ENCODE data around the gene MGME1.

The MGME1 gene

DNA sequence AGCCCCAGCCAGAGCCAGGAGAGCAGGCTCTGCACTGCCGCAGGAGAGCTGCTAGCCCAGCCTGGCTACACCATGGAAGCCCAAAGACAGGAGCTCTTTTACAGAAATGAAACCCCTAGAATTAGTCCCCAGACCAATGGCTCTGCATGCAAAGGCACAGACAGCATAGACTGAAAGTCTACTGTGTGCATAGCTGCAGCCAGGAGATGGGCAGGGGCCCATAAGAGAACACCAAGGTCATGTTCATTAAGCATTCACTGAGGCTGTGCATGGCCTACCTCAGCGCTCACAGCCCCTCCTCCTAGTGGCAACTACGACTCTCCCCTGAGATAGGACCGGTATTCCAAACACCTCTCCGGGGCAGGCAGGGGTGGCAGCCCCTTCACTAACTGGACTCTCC lies 35.1 kb upstream of the MGME1 start:
- Histone ChIP-seq H3K27me3 (ENCODE audit: insufficient read depth, low read length) (no peaks in the 10 kb centered on the region), H3K4me3 (ENCODE audit: low read depth, low read length) (no peak overlapping the region), H3K36me3 (ENCODE audit: insufficient read depth, low read length) (no peaks in the 10 kb centered on the region), H3K27ac (ENCODE audit: low read depth, low read length) (no peak overlapping the region), H3K79me2 (ENCODE audit: control insufficient read depth, insufficient read depth, low read length, unreplicated experiment) (no peaks in the 10 kb centered on the region), H2AFZ (ENCODE audit: low read length, unreplicated experiment) (no peak overlapping the region), H3K4me1 (ENCODE audit: control insufficient read depth, insufficient read depth, low read length, unreplicated experiment) (peaks cover 18% of the 10 kb centered on the region)

DNA sequence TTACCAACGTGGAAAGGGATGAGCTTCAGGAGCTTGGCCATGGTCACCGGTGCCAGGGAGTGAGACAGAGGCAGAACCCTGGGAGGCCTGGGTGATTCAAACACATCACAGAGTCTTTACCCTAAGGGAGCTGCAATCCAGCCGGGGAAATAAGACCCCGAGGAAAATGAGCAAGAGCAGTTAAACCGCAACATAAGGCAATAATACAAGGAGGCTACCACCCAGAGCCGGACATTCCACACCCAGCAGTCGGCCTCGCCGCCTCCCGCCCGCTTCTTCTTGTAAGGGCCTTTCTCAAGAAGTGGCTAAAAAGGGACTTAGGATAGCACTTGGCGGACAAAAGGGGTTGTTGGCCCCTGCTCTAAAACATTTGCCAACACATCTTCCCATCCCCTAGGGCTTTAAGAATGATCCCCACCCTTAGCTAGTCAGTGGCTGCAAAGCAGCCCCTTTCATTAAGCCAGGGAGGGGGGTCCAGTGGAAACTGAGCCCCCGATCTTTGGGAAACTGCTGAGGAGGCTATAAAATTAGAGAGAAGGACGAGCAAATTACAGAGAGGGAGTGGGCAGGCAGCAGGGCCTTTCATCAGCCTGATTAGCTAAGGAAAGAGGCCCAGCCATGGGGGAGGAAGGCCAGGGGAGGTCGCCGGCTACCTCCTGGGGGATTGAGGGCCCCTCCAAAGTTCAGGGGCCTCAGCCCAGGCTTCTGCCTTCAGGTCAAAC lies 34.5 kb upstream of the MGME1 start:
- Histone ChIP-seq H2AFZ (ENCODE audit: low read length, unreplicated experiment) (no peak overlapping the region), H3K4me1 (ENCODE audit: control insufficient read depth, insufficient read depth, low read length, unreplicated experiment) (peaks cover 18% of the 10 kb centered on the region), H3K4me3 (ENCODE audit: low read depth, low read length) (no peak overlapping the region)

GRCh38 chr20:17935186-17935585 lies 33.6 kb upstream of the MGME1 start:
- no peak overlapping the region for H3K27ac ChIP-seq (ENCODE audit: low read depth, low read length)
- no peak overlapping the region for H3K4me3 ChIP-seq (ENCODE audit: low read depth, low read length)
- H3K27me3 ChIP-seq (ENCODE audit: insufficient read depth, low read length): no peaks in the 10 kb centered on the region
- H3K79me2 ChIP-seq (ENCODE audit: control insufficient read depth, insufficient read depth, low read length, unreplicated experiment): no peaks in the 10 kb centered on the region
- H3K4me1 ChIP-seq (ENCODE audit: control insufficient read depth, insufficient read depth, low read length, unreplicated experiment): peaks cover 18% of the 10 kb centered on the region
- H3K36me3 ChIP-seq (ENCODE audit: insufficient read depth, low read length): no peaks in the 10 kb centered on the region
- H2AFZ ChIP-seq (ENCODE audit: low read length, unreplicated experiment): no peak overlapping the region

More for the DNA sequence above, 34.5 kb upstream of the MGME1 start:
- Histone ChIP-seq H3K79me2 (ENCODE audit: control insufficient read depth, insufficient read depth, low read length, unreplicated experiment) (no peaks in the 10 kb centered on the region), H3K27ac (ENCODE audit: low read depth, low read length) (no peak overlapping the region), H3K27me3 (ENCODE audit: insufficient read depth, low read length) (no peaks in the 10 kb centered on the region), H3K36me3 (ENCODE audit: insufficient read depth, low read length) (no peaks in the 10 kb centered on the region)

- Histone ChIP-seq H3K36me3 (ENCODE audit: insufficient read depth, low read length) (no peaks in the 10 kb centered on the region), H3K27me3 (ENCODE audit: insufficient read depth, low read length) (no peaks in the 10 kb centered on the region), H3K4me1 (ENCODE audit: control insufficient read depth, insufficient read depth, low read length, unreplicated experiment) (peaks cover 18% of the 10 kb centered on the region), H3K79me2 (ENCODE audit: control insufficient read depth, insufficient read depth, low read length, unreplicated experiment) (no peaks in the 10 kb centered on the region), H3K4me3 (ENCODE audit: low read depth, low read length) (no peak overlapping the region), H2AFZ (ENCODE audit: low read length, unreplicated experiment) (no peak overlapping the region), H3K27ac (ENCODE audit: low read depth, low read length) (no peak overlapping the region)
These were observed 33.1 kb upstream of the MGME1 start for GRCh38 chr20:17935761-17936160.

DNA sequence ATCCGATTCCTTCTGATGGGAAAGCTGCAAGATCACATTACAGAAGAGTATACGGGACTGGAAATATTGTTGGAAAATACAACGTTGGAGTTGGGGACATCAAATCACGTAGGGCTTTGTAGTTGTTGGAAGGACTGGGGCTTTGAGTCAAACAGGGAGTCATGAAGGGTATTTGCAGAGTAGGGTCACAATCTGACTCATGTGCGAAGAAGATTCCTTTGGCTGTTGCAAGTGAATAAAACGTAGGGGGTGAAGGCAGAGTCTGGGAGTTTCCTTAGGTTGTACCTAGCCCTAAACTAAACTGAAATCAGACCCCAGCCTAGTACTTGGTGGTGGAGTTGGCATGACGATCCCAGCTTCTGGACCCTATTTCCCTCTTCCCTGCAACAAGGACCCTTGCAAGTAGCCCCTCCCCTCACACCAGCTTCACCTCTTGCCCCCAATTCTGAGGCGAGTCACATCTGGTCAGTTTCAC lies 32.5 kb upstream of the MGME1 start:
- H3K4me3 ChIP-seq (ENCODE audit: low read depth, low read length): peak overlapping the region; percentile 26; the same call in 1 of the 2 replicates
- H3K27me3 ChIP-seq (ENCODE audit: insufficient read depth, low read length): no peaks in the 10 kb centered on the region
- peaks cover 18% of the 10 kb centered on the region for H3K4me1 ChIP-seq (ENCODE audit: control insufficient read depth, insufficient read depth, low read length, unreplicated experiment)
- H3K27ac ChIP-seq (ENCODE audit: low read depth, low read length): no peak overlapping the region
- no peaks in the 10 kb centered on the region for H3K36me3 ChIP-seq (ENCODE audit: insufficient read depth, low read length)
- H2AFZ ChIP-seq (ENCODE audit: low read length, unreplicated experiment): no peak overlapping the region
- H3K79me2 ChIP-seq (ENCODE audit: control insufficient read depth, insufficient read depth, low read length, unreplicated experiment): no peaks in the 10 kb centered on the region

GRCh38 chr20:17936761-17937732 lies 31.8 kb upstream of the MGME1 start:
- no peaks in the 10 kb centered on the region for H3K36me3 ChIP-seq (ENCODE audit: insufficient read depth, low read length)
- H3K27me3 ChIP-seq (ENCODE audit: insufficient read depth, low read length): no peaks in the 10 kb centered on the region
- H3K27ac ChIP-seq (ENCODE audit: low read depth, low read length): no peak overlapping the region
- H3K79me2 ChIP-seq (ENCODE audit: control insufficient read depth, insufficient read depth, low read length, unreplicated experiment): no peaks in the 10 kb centered on the region
- H3K4me1 ChIP-seq (ENCODE audit: control insufficient read depth, insufficient read depth, low read length, unreplicated experiment): peaks cover 18% of the 10 kb centered on the region
- no peak overlapping the region for H2AFZ ChIP-seq (ENCODE audit: low read length, unreplicated experiment)
- H3K4me3 ChIP-seq (ENCODE audit: low read depth, low read length): peak overlapping the region; percentile 26; the same call in 1 of the 2 replicates

DNA sequence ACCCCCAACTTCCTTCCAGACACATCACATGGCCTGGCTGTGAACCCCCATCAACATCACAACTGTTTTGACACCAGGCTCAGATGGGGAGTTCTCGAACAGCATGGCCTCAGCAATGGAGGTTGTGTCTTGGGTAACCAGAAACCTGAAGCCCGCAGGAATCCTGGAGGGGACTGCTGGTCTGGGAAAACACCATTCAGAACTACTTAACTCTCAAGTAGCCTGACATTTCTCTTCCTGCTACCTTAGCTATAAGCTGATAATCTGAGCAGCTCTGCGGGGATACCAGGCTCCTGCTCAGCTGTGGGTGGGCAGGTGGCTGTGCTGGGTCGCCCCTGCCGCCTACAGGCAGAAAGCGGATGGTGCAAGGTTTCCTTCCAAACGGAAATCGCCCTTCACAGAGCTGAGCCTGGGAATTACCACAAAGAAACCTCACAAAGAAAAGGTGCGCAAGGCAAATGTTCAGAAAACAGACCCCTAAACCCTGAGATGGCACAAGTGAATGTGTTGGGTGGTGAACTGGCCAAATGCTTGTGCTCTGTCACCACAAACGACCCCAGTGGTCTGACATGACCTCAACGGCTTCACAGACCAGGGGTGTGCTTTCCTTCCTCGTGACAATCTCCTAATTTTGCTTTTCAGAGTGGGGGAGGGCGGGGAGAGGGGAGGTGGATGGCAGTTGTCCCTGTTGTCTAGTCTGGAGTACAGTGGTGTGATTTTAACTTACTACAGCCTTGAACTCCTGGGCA lies 29.8 kb upstream of the MGME1 start:
- Histone ChIP-seq H3K27ac (ENCODE audit: low read depth, low read length) (no peak overlapping the region), H3K27me3 (ENCODE audit: insufficient read depth, low read length) (no peaks in the 10 kb centered on the region), H3K36me3 (ENCODE audit: insufficient read depth, low read length) (peaks cover 14% of the 10 kb centered on the region), H3K4me1 (ENCODE audit: control insufficient read depth, insufficient read depth, low read length, unreplicated experiment) (peaks cover 18% of the 10 kb centered on the region), H3K79me2 (ENCODE audit: control insufficient read depth, insufficient read depth, low read length, unreplicated experiment) (no peaks in the 10 kb centered on the region), H2AFZ (ENCODE audit: low read length, unreplicated experiment) (no peak overlapping the region), H3K4me3 (ENCODE audit: low read depth, low read length) (no peak overlapping the region)

DNA sequence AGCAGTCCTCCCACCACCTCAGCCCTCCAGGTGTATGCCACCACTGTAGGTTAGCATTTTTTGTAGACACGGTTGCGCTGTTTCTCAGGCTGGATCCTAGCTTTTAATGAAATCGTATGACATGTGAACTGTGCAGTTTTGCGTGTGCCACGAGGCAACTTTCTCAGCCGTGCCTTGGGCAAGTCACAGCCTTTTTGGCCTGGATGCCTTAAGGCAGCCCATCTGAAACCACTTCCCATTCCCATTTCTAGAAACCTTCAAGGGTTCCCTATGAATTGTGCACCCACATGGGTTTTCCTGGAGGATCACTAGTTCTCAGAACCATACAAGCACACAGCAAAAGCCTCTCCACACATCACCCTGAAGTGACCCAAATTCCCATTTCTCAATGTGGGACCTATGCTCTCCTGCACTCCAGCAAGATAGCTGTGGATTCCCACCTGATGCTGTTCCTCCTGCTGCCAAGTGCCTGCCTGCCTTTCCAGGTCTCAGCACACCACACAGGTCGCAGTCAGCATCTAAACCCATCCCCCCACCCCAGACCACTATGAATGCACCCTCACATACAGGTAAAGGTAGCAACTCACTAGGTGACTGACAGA lies 29.1 kb upstream of the MGME1 start:
- no peak overlapping the region for H2AFZ ChIP-seq (ENCODE audit: low read length, unreplicated experiment)
- H3K27ac ChIP-seq (ENCODE audit: low read depth, low read length): no peak overlapping the region
- H3K4me1 ChIP-seq (ENCODE audit: control insufficient read depth, insufficient read depth, low read length, unreplicated experiment): peaks cover 18% of the 10 kb centered on the region
- peaks cover 16% of the 10 kb centered on the region for H3K36me3 ChIP-seq (ENCODE audit: insufficient read depth, low read length)
- no peaks in the 10 kb centered on the region for H3K79me2 ChIP-seq (ENCODE audit: control insufficient read depth, insufficient read depth, low read length, unreplicated experiment)
- H3K4me3 ChIP-seq (ENCODE audit: low read depth, low read length): no peak overlapping the region
- H3K27me3 ChIP-seq (ENCODE audit: insufficient read depth, low read length): no peaks in the 10 kb centered on the region

DNA sequence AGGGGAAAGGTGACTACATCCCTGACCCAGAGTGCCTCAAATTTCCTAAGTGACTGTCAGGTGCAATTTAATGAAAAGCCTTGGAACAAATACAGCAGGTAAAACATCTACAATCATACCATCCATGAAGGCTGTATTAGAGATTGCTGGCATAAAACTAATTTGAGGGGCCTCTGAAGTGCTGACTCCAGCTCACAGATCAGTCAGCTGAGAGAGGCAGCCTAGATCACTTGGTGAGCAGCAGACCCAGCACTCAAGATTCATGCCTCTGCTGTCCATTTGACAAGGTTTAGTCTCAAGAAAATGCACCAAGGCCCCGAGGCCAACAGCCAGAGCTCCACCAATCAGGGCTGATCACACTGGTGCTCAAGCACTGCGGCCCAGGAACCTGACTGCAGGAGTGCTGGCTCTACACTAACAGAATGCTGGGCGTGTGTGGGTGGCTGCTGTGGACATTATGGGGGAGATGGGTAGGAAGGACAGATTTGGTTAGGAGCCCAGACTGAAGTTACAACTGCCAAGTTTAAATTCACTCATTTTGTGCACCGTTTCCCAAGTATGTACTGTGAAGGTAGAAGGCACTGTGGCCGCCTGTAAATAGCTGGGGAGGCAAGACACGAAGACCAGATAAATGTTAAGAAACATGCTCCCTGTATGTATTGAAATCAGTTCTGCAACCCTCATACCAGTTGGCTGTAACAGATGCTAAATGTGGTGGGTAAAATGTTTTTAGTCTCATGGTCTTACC lies 28.4 kb upstream of the MGME1 start:
- no peak overlapping the region for H3K27ac ChIP-seq (ENCODE audit: low read depth, low read length)
- peaks cover 22% of the 10 kb centered on the region for H3K36me3 ChIP-seq (ENCODE audit: insufficient read depth, low read length)

More for the DNA sequence above, 28.4 kb upstream of the MGME1 start:
- Histone ChIP-seq H2AFZ (ENCODE audit: low read length, unreplicated experiment) (no peak overlapping the region), H3K79me2 (ENCODE audit: control insufficient read depth, insufficient read depth, low read length, unreplicated experiment) (no peaks in the 10 kb centered on the region), H3K4me3 (ENCODE audit: low read depth, low read length) (no peak overlapping the region), H3K27me3 (ENCODE audit: insufficient read depth, low read length) (no peaks in the 10 kb centered on the region), H3K4me1 (ENCODE audit: control insufficient read depth, insufficient read depth, low read length, unreplicated experiment) (peaks cover 18% of the 10 kb centered on the region)
